MCF 10A (cell line): ENCODE results near the gene LRRFIP1. TPM values are rescaled to one million over a fixed set of nuclear protein-coding genes. Genes with fewer than 3 reads are reported as not detected.

Source experiments
- BruUV-seq: library from RNA; stranded (reverse); fragments of 400-500 nt; replicated peaks from 2 replicates; lab custom pipeline; 2021; lab: Mats Ljungman, UMichigan
- CTCF ChIA-PET: fragments of 300-600 bp; sonication (Branson Sonifier 250); formaldehyde crosslinking; extraction: SDS; loops from one replicate; lab custom pipeline; 2021; ENCODE audit warnings: antibody characterized with exemption, inconsistent platforms; lab: Yijun Ruan, JAX
- POLR2A ChIA-PET: fragments of 300-600, 350-650 bp; sonication (Branson Sonifier 250); formaldehyde crosslinking; extraction: SDS; loops from one replicate; lab custom pipeline; 2020; ENCODE audit warnings: antibody characterized with exemption, inconsistent platforms; lab: Yijun Ruan, JAX
- DNase-seq: peaks from one replicate; pipeline ENCODE4 v3.0.0-alpha.2; 2018; ENCODE audit not compliant: unreplicated experiment
- H3K27ac Mint-ChIP-seq: one replicate; pipeline ENCODE4 v1.8.0; 2022; ENCODE audit warnings: mild to moderate bottlenecking, low read depth, mixed read lengths; ENCODE audit not compliant: unreplicated experiment
- H3K27me3 Mint-ChIP-seq: one replicate; pipeline ENCODE4 v1.8.0; 2022; ENCODE audit warnings: mixed read lengths; ENCODE audit not compliant: insufficient read depth, unreplicated experiment
- H3K36me3 Mint-ChIP-seq: one replicate; pipeline ENCODE4 v1.8.0; 2022; ENCODE audit warnings: mild to moderate bottlenecking, moderate library complexity, mixed read lengths; ENCODE audit not compliant: insufficient read depth, unreplicated experiment
- H3K4me1 Mint-ChIP-seq: one replicate; pipeline ENCODE4 v1.8.0; 2022; ENCODE audit warnings: mixed read lengths; ENCODE audit not compliant: insufficient read depth, unreplicated experiment
- H3K4me3 Mint-ChIP-seq: one replicate; pipeline ENCODE4 v1.8.0; 2022; ENCODE audit warnings: mild to moderate bottlenecking, moderate library complexity, mixed read lengths; ENCODE audit not compliant: unreplicated experiment
- H3K9me3 Mint-ChIP-seq: one replicate; pipeline ENCODE4 v1.8.0; 2022; ENCODE audit warnings: mixed read lengths; ENCODE audit not compliant: unreplicated experiment
- intact Hi-C: fragments of 100-400 bp; cut with micrococcal nuclease; formaldehyde crosslinking; loops from 2 replicates; pipeline ENCODE4 v1.14.1; 2022
- total RNA-seq: library from RNA; stranded (reverse); gene quantifications from 2 replicates; pipeline ENCODE4 v1.2.3, GENCODE V29; 2022
- TF ChIP-seq, protein P1 (sequence below): fragments of 200-600 bp; IDR thresholded peaks from one replicate; pipeline ENCODE4 v1.8.0; 2022; ENCODE audit warnings: antibody characterized with exemption, mild to moderate bottlenecking; ENCODE audit not compliant: unreplicated experiment

Gene LRRFIP1
- total RNA-seq, 1 experiment from 2014 or later = 197 TPM

DNA sequence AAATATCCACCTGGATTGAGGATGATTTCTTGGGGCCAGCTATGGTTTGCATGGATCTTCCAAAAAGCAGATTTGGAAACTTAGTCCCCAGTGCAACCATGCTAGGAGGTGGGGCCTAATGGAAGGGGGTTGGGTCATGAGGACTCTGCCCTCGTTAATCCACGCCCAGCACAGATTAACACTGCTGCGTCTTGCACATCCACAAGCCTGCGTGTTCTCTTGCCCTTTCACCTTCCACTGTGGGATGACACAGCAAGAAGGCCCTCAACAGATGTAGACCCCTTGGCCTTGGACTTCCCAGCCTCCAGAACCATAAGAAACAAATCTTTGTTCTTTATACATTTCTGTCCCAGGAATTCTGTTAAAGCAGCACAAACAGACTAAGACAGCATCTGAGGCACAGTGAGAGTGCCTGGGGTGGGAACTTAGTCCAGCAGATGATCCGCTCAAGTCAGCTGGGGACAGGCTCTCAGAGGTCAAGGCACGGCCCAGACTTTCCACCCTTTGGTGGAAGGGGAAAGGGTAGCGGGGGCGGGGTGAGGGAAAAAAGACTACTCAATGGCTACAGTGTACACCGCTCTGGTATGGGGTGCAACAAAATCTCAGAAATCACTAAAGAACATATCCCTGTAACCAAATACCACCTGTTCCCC is 39.2 kb upstream of the LRRFIP1 start:
- Mint-ChIP-seq H3K9me3 (no peaks in the 10 kb centered on the region), H3K27me3 (no peaks in the 10 kb centered on the region), H3K27ac (no peak overlapping the region), H3K36me3 (no peaks in the 10 kb centered on the region), H3K4me3 (no peak overlapping the region), H3K4me1 (peaks cover 13% of the 10 kb centered on the region)
- CTCF ChIA-PET = no interaction called here
- POLR2A ChIA-PET = interaction anchor here (0.6 to 3.5 kb wide), 4 partner anchors 9 to 104 kb away, joined by 3 to 13 read pairs (median 4); no protein-coding TSS in a partner anchor
- no peak for DNase-seq
- TF ChIP-seq, protein P1, sequence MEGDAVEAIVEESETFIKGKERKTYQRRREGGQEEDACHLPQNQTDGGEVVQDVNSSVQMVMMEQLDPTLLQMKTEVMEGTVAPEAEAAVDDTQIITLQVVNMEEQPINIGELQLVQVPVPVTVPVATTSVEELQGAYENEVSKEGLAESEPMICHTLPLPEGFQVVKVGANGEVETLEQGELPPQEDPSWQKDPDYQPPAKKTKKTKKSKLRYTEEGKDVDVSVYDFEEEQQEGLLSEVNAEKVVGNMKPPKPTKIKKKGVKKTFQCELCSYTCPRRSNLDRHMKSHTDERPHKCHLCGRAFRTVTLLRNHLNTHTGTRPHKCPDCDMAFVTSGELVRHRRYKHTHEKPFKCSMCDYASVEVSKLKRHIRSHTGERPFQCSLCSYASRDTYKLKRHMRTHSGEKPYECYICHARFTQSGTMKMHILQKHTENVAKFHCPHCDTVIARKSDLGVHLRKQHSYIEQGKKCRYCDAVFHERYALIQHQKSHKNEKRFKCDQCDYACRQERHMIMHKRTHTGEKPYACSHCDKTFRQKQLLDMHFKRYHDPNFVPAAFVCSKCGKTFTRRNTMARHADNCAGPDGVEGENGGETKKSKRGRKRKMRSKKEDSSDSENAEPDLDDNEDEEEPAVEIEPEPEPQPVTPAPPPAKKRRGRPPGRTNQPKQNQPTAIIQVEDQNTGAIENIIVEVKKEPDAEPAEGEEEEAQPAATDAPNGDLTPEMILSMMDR = no peak
- no TSS peak for BruUV-seq
- intact Hi-C loops = no loop called here

DNA sequence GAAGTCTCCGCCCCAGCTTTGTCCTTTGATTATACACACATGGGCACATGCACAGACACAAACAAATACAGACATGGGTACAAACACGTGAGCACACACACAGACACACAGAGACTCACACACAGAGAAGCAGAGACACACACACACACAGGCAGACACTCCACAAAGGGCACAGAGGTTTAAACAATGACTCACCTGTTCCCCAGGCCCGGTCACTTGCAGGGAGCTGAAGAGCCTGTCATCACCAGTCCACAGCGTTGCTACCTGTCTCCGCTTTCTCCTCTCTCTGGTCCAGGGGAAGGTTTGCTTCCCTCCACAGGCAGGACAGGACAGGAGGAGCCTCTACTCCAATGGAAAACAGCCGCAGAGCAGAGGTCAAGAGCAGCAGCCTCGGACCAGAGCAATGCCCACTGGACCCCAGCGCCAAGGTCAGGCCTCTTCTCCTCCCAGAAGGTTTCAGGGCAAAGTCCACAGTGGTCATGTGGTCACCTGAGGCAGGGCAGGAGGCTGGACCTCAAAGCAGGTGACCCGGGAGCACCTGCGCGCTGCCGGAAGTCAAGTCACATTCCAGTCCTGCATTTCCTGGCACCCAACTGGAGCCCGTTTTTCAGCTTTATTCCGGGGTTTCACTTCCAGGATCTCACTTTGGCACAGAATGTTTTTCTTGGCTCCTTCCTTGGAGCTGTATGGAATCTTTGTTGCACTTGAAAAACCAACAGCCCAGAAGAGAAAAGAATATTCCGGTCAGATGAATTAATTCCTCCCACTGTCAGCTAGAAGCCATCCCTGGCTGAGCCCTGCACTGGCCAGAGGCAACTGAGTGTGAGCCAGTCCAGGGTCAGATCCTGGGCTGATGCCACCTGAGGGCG is 36.9 kb upstream of the LRRFIP1 start, which contains the start of gene RAB17:
TSS of gene RAB17 (minus strand) at position 463 of the 869 bp plus-strand sequence. CDS start 4,580 bp downstream, outside the sequence.
- TF ChIP-seq, protein P1 = no peak
- peak within 1 kb of the TSS; percentile 90 for H3K27ac Mint-ChIP-seq
- peaks cover 13% of the 10 kb centered on the region for H3K4me1 Mint-ChIP-seq
- ChIA-PET POLR2A (interaction anchor here (0.5 to 3.5 kb wide), 30 partner anchors 11 to 662 kb away, joined by 3 to 19 read pairs (median 3); partner anchors contain the start of gene COPS8), CTCF (interaction anchor here (0.6 to 4.4 kb wide), 7 partner anchors 9 to 155 kb away, joined by 3 to 18 read pairs (median 3); no protein-coding TSS in a partner anchor)
- DNase-seq = peak; percentile 71
- no peaks in the 10 kb centered on the region for H3K9me3 Mint-ChIP-seq
- H3K4me3 Mint-ChIP-seq = peak within 1 kb of the TSS; percentile 77
- no TSS peak for BruUV-seq
- no peaks in the 10 kb centered on the region for H3K27me3 Mint-ChIP-seq
- H3K36me3 Mint-ChIP-seq = no peaks in the 10 kb centered on the region
- intact Hi-C loops = loop anchor here (5.0 kb wide), 1 partner anchor 67 kb away; no protein-coding TSS in a partner anchor

GRCh38 chr2:237591141-237591881 is 36.1 kb upstream of the LRRFIP1 start:
- intact Hi-C loops = loop anchor here (5.0 kb wide), 1 partner anchor 66 kb away; no protein-coding TSS in a partner anchor
- DNase-seq = peak; percentile 84
- CTCF ChIA-PET = interaction anchor here (0.7 to 4.4 kb wide), 6 partner anchors 9 to 507 kb away, joined by 3 to 18 read pairs (median 4); no protein-coding TSS in a partner anchor
- TSS peak; percentile 50 for BruUV-seq
- H3K36me3 Mint-ChIP-seq = no peaks in the 10 kb centered on the region
- peak overlapping the region; percentile 90 for H3K27ac Mint-ChIP-seq
- H3K4me1 Mint-ChIP-seq = peaks cover 13% of the 10 kb centered on the region
- no peaks in the 10 kb centered on the region for H3K9me3 Mint-ChIP-seq
- peak overlapping the region; percentile 77 for H3K4me3 Mint-ChIP-seq
- TF ChIP-seq, protein P1 = no peak
- no peaks in the 10 kb centered on the region for H3K27me3 Mint-ChIP-seq
- POLR2A ChIA-PET = interaction anchor here (0.5 to 3.5 kb wide), 16 partner anchors 13 to 663 kb away, joined by 3 to 19 read pairs (median 4); no protein-coding TSS in a partner anchor
